H9 (cell line): ENCODE data around the gene PPP3CA. TPM values are rescaled to one million over a fixed set of nuclear protein-coding genes. Genes with fewer than 3 reads are reported as not detected.
A peak's percentile ranks its signal among the peaks of the same experiment; 100 is the strongest.

Experiments used
- DNase-seq: peaks from one replicate; pipeline ENCODE4 v3.0.0-alpha.2; 2017
- H2AFZ ChIP-seq: one replicate; pipeline ENCODE4 v1.6.1; 2013; ENCODE audit warnings: mild to moderate bottlenecking, low read length, control low read depth, moderate library complexity
- H2AK5ac ChIP-seq: 2 replicates; pipeline ENCODE4 v1.6.1; 2013; ENCODE audit warnings: low read length, control low read depth, mixed read lengths; ENCODE audit not compliant: insufficient read length
- H2BK120ac ChIP-seq: one replicate; pipeline ENCODE4 v1.6.1; 2013; ENCODE audit warnings: low read depth, mild to moderate bottlenecking, low read length, control low read depth, inconsistent platforms; ENCODE audit not compliant: poor library complexity, severe bottlenecking
- H2BK12ac ChIP-seq: 2 replicates; pipeline ENCODE4 v1.6.1; 2013; ENCODE audit warnings: low read length, control low read depth, mixed read lengths, low read depth; ENCODE audit not compliant: insufficient read length
- H2BK15ac ChIP-seq: 2 replicates; pipeline ENCODE4 v1.6.1; 2013; ENCODE audit warnings: low read depth, low read length, control low read depth
- H2BK20ac ChIP-seq: one replicate; pipeline ENCODE4 v1.6.1; 2013; ENCODE audit warnings: low read depth, mild to moderate bottlenecking, low read length, control low read depth, inconsistent platforms; ENCODE audit not compliant: poor library complexity, severe bottlenecking
- H2BK5ac ChIP-seq: 2 replicates; pipeline ENCODE4 v1.6.1; 2013; ENCODE audit warnings: low read length, control low read depth, mixed read lengths; ENCODE audit not compliant: insufficient read length
- H3K14ac ChIP-seq: 2 replicates; pipeline ENCODE4 v1.6.1; 2013; ENCODE audit warnings: low read length, control low read depth; ENCODE audit not compliant: insufficient read depth
- H3K18ac ChIP-seq: 2 replicates; pipeline ENCODE4 v1.6.1; 2013; ENCODE audit warnings: low read depth, mild to moderate bottlenecking, mixed read lengths, low read length, control low read depth; ENCODE audit not compliant: insufficient read length
- H3K23ac ChIP-seq: 2 replicates; pipeline ENCODE4 v1.6.1; 2013; ENCODE audit warnings: low read length, control low read depth, mixed read lengths, low read depth; ENCODE audit not compliant: insufficient read length
- H3K23me2 ChIP-seq: 2 replicates; pipeline ENCODE4 v1.6.1; 2013; ENCODE audit warnings: low read depth, mild to moderate bottlenecking, mixed read lengths, low read length, control low read depth; ENCODE audit not compliant: insufficient read length, poor library complexity, severe bottlenecking
- H3K27ac ChIP-seq: 2 replicates; pipeline ENCODE4 v1.5.1; 2013; ENCODE audit warnings: low read length, control low read depth, mixed read lengths, low read depth; ENCODE audit not compliant: insufficient read length
- H3K27me3 ChIP-seq: 2 replicates; pipeline ENCODE4 v1.6.1; 2013; ENCODE audit warnings: low read length, control low read depth, inconsistent platforms; ENCODE audit not compliant: insufficient read depth
- H3K4ac ChIP-seq: 2 replicates; pipeline ENCODE4 v1.6.1; 2013; ENCODE audit warnings: low read depth, mild to moderate bottlenecking, control low read depth, inconsistent platforms, low read length, moderate library complexity
- H3K4me1 ChIP-seq: 2 replicates; pipeline ENCODE4 v1.6.1; 2013; ENCODE audit warnings: low read length, control low read depth, inconsistent platforms; ENCODE audit not compliant: insufficient read depth
- H3K4me2 ChIP-seq: 2 replicates; pipeline ENCODE4 v1.6.1; 2013; ENCODE audit warnings: low read length, control low read depth, mixed read lengths; ENCODE audit not compliant: insufficient read length, insufficient read depth
- H3K56ac ChIP-seq: 2 replicates; pipeline ENCODE4 v1.6.1; 2013; ENCODE audit warnings: low read depth, mild to moderate bottlenecking, mixed read lengths, low read length, control low read depth; ENCODE audit not compliant: insufficient read length
- H3K79me1 ChIP-seq: 2 replicates; pipeline ENCODE4 v1.6.1; 2013; ENCODE audit warnings: low read depth, mild to moderate bottlenecking, moderate library complexity, low read length, control low read depth, inconsistent platforms; ENCODE audit not compliant: insufficient read depth, poor library complexity, severe bottlenecking
- H3K79me2 ChIP-seq: 2 replicates; pipeline ENCODE4 v1.6.1; 2013; ENCODE audit warnings: low read length, control low read depth, inconsistent platforms; ENCODE audit not compliant: insufficient read depth
- H3K9ac ChIP-seq: 2 replicates; pipeline ENCODE4 v1.6.1; 2013; ENCODE audit warnings: low read length, control low read depth, mixed read lengths; ENCODE audit not compliant: insufficient read length; ENCODE audit errors: extremely low read depth
- H3K9me3 ChIP-seq: one replicate; pipeline ENCODE4 v1.6.1; 2013; ENCODE audit warnings: low read depth, low read length, inconsistent platforms; ENCODE audit not compliant: control insufficient read depth
- H3T11ph ChIP-seq: one replicate; pipeline ENCODE4 v1.6.1; 2013; ENCODE audit warnings: mild to moderate bottlenecking, low read length, control low read depth, inconsistent platforms
- H4K20me1 ChIP-seq: one replicate; pipeline ENCODE4 v1.6.1; 2013; ENCODE audit not compliant: control insufficient read depth, insufficient read length, insufficient read depth
- H4K5ac ChIP-seq: 2 replicates; pipeline ENCODE4 v1.6.1; 2013; ENCODE audit warnings: low read depth, mild to moderate bottlenecking, mixed read lengths, low read length, control low read depth; ENCODE audit not compliant: insufficient read length
- H4K8ac ChIP-seq: replicated peaks from 2 replicates; pipeline ENCODE4 v1.6.1; 2013; ENCODE audit warnings: low read length, control low read depth, mixed read lengths, low read depth; ENCODE audit not compliant: insufficient read length
- H4K91ac ChIP-seq: 2 replicates; pipeline ENCODE4 v1.6.1; 2013; ENCODE audit warnings: low read depth, mild to moderate bottlenecking, moderate library complexity, mixed read lengths, low read length, control low read depth; ENCODE audit not compliant: insufficient read length
- H3K27ac Mint-ChIP-seq, 3 experiments: 2 replicates in 2 of 3; 3 replicates in 1 of 3; pipeline ENCODE4 v1.8.0; 2020 to 2021; ENCODE audit warnings: mixed read lengths in 3 of 3, mild to moderate bottlenecking in 1 of 3, moderate library complexity in 1 of 3
- H3K27me3 Mint-ChIP-seq: 2 replicates; pipeline ENCODE4 v1.8.0; 2021; ENCODE audit warnings: low read depth, mild to moderate bottlenecking, moderate library complexity, mixed read lengths
- H3K36me3 Mint-ChIP-seq, 3 experiments: 2 replicates in 2 of 3; 3 replicates in 1 of 3; pipeline ENCODE4 v1.8.0; 2020 to 2021; ENCODE audit warnings: low read depth in 3 of 3, mixed read lengths in 3 of 3; ENCODE audit not compliant: insufficient read depth in 1 of 3
- H3K4me1 Mint-ChIP-seq, 2 experiments: 2 replicates each; pipeline ENCODE4 v1.8.0; 2020; ENCODE audit warnings: mixed read lengths in 2 of 2
- H3K4me3 Mint-ChIP-seq, 2 experiments: 2 replicates in 1 of 2; 3 replicates in 1 of 2; pipeline ENCODE4 v1.8.0; 2020 to 2021; ENCODE audit warnings: mild to moderate bottlenecking in 2 of 2, mixed read lengths in 2 of 2, moderate library complexity in 1 of 2
- H3K9me3 Mint-ChIP-seq, 2 experiments: 2 replicates in 1 of 2; 3 replicates in 1 of 2; pipeline ENCODE4 v1.8.0; 2020; ENCODE audit warnings: mild to moderate bottlenecking in 2 of 2, mixed read lengths in 2 of 2, moderate library complexity in 1 of 2
- WGBS: extraction: QIAGEN DNeasy Blood & Tissue Kit; methylation state at CpG from one replicate; pipeline ENCODE4 v1.1.7; 2013; ENCODE audit warnings: missing lambda C conversion rate, low lambda C conversion rate, mixed read lengths; ENCODE audit not compliant: insufficient read length; ENCODE audit errors: extremely low coverage; 5-methylcytosine and 5-hydroxymethylcytosine counted together
- total RNA-seq: library from RNA; stranded (reverse); gene quantifications from 2 replicates; pipeline ENCODE4 v1.2.1, GENCODE V29; 2021
- TF ChIP-seq, protein P1 (sequence below): fragments of 200-600 bp; sonication (generic); conservative IDR thresholded peaks from 3 replicates; pipeline ENCODE4 v1.8.0; 2021; ENCODE audit warnings: antibody characterized with exemption, mild to moderate bottlenecking

Gene PPP3CA
- total RNA-seq, 1 experiment from 2014 or later = 16.8 TPM

DNA sequence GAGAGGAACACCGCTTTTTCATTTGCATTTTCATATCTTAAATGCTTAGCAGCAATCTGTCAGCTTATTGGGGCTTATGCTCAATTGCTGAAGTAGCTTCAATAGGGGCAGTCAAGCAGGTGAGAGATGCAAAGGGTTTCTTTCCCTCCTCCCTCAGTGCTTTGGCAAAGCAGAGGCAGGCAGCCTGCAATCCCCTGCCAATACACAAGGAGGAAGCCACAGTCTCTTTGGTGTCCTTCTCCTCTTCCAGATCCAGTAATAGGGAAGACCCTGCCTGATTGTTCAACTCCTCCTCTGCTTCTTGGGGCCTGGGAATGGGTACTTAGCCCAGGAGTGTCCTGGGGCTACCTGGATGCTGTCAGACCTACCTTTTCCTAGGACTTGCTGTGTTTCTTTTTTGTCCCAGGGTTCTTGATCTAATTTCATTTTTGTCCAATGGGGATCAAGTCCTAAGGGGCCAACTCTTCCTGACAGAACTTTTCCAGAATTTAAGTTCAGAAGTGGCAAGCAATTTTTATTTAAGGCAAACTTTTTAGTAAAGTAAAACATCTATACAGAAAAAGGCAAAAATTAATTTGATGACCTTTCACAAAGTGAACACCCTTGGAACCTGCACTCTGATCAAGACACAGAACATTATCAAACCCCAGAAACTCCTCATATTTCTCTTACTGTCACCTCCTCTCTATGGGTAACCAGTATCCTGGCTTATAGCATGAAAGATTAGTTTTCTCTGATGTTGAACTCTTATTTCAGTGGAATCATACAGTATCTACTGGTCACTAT is 260.3 kb downstream of the PPP3CA start:
- no peak overlapping the region for H2BK5ac ChIP-seq
- H3K14ac ChIP-seq = no peak overlapping the region
- H3K27ac ChIP-seq = no peak overlapping the region
- H3K79me1 ChIP-seq = no peaks in the 10 kb centered on the region
- H4K91ac ChIP-seq = no peak overlapping the region
- no peak overlapping the region for H4K5ac ChIP-seq
- no peak overlapping the region for H3K56ac ChIP-seq
- H3K27me3 Mint-ChIP-seq = no peaks in the 10 kb centered on the region
- no peaks in the 10 kb centered on the region; a peak in 1 of 7 replicates for H3K36me3 Mint-ChIP-seq
- H3K27me3 ChIP-seq = no peaks in the 10 kb centered on the region
- H3K23ac ChIP-seq = no peak overlapping the region
- no peak overlapping the region for H3K4me2 ChIP-seq
- H4K8ac ChIP-seq = no peak overlapping the region
- H2BK120ac ChIP-seq = no peak overlapping the region
- no peak overlapping the region for H2BK20ac ChIP-seq
- peak; percentile 67 for DNase-seq
- H4K20me1 ChIP-seq = no peaks in the 10 kb centered on the region
- no peak overlapping the region for H3T11ph ChIP-seq
- no peak overlapping the region for H3K4me3 Mint-ChIP-seq
- H2AK5ac ChIP-seq = no peak overlapping the region
- no CpG with 5 or more reads among the region's 1 CpG for WGBS
- H3K18ac ChIP-seq = no peak overlapping the region
- H3K9me3 ChIP-seq = no peaks in the 10 kb centered on the region
- no peaks in the 10 kb centered on the region for H3K79me2 ChIP-seq
- H2BK15ac ChIP-seq = no peak overlapping the region
- TF ChIP-seq, protein P1, sequence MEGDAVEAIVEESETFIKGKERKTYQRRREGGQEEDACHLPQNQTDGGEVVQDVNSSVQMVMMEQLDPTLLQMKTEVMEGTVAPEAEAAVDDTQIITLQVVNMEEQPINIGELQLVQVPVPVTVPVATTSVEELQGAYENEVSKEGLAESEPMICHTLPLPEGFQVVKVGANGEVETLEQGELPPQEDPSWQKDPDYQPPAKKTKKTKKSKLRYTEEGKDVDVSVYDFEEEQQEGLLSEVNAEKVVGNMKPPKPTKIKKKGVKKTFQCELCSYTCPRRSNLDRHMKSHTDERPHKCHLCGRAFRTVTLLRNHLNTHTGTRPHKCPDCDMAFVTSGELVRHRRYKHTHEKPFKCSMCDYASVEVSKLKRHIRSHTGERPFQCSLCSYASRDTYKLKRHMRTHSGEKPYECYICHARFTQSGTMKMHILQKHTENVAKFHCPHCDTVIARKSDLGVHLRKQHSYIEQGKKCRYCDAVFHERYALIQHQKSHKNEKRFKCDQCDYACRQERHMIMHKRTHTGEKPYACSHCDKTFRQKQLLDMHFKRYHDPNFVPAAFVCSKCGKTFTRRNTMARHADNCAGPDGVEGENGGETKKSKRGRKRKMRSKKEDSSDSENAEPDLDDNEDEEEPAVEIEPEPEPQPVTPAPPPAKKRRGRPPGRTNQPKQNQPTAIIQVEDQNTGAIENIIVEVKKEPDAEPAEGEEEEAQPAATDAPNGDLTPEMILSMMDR = peak; percentile 58
- H3K23me2 ChIP-seq = no peaks in the 10 kb centered on the region
- H3K9me3 Mint-ChIP-seq = no peaks in the 10 kb centered on the region
- no peak overlapping the region for H3K27ac Mint-ChIP-seq
- H3K4ac ChIP-seq = no peak overlapping the region
- H2BK12ac ChIP-seq = no peak overlapping the region
- no peak overlapping the region for H3K9ac ChIP-seq
- H3K4me1 Mint-ChIP-seq = peaks cover 8 to 9% of the 10 kb centered on the region in 2 experiments; a peak in 3 of 4 replicates
- H2AFZ ChIP-seq = no peak overlapping the region
- H3K4me1 ChIP-seq = no peaks in the 10 kb centered on the region
